Measurements from ENCODE around the gene TUSC2.

DNA sequence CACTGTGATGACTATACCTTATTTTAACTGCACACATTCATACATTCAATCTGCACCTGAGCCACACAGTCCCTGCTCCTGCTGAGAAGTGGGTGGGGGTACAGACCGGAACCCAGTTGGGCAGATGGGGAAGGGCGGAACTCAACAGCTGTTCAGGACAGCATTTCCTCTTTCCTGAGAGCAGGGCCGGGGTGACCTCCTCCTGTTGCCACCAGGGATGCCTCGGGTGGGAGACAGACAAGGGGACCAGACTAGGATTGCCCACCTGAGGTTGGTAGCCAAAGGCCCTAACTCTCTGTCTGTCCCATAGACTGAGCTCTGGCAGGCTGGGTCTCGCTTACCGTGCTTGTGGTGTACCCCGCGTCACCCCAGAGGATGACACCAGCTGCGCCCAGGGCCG, 9.4 kb downstream of the TUSC2 start:
- no peak for TF ChIP-seq ZNF416 (tag by site-specific recombination; IDR thresholded peaks at IDR 0.05)
- no peak for TF ChIP-seq REST (tag by site-specific recombination; IDR thresholded peaks at IDR 0.05)
- TF ChIP-seq ZBTB8A (tag by site-specific recombination; IDR thresholded peaks at IDR 0.05): no peak
- TF ChIP-seq, protein P1, sequence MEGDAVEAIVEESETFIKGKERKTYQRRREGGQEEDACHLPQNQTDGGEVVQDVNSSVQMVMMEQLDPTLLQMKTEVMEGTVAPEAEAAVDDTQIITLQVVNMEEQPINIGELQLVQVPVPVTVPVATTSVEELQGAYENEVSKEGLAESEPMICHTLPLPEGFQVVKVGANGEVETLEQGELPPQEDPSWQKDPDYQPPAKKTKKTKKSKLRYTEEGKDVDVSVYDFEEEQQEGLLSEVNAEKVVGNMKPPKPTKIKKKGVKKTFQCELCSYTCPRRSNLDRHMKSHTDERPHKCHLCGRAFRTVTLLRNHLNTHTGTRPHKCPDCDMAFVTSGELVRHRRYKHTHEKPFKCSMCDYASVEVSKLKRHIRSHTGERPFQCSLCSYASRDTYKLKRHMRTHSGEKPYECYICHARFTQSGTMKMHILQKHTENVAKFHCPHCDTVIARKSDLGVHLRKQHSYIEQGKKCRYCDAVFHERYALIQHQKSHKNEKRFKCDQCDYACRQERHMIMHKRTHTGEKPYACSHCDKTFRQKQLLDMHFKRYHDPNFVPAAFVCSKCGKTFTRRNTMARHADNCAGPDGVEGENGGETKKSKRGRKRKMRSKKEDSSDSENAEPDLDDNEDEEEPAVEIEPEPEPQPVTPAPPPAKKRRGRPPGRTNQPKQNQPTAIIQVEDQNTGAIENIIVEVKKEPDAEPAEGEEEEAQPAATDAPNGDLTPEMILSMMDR (tag by site-specific recombination; IDR thresholded peaks at IDR 0.05): no peak
- TF ChIP-seq TRIM28 (IDR thresholded peaks at IDR 0.05; ENCODE audit: borderline replicate concordance, low read length): no peak
- TF ChIP-seq ZBTB20 (tag by site-specific recombination; IDR thresholded peaks at IDR 0.05): no peak
- TF ChIP-seq ZNF121 (tag by site-specific recombination; IDR thresholded peaks at IDR 0.05): no peak
- TF ChIP-seq PATZ1 (tag by site-specific recombination; IDR thresholded peaks at IDR 0.05): no peak
- no peak for TF ChIP-seq ZNF37A (tag by site-specific recombination; IDR thresholded peaks at IDR 0.05)
